ENCODE data around the gene KLHL13.

DNA sequence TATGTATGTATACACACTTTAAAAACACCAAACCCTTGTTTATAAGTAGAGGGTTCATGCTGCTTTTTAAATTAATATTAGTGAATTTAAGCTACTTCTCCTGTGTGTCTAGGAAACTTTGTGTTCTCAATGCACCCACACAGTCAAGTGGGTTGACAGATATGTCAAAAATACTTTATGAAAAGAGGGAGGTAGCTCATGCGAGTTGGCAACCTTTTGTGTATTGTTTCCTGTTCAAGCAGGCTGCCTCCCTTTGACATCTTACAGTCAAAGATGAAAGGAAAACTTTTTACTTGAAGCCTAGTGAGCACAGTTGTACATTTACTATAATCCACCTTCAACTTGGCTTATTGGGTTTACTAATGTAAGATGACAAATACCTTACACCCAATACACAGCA is 218.4 kb downstream of the KLHL13 start:
- no peak for TF ChIP-seq TAF1 (IDR thresholded peaks at IDR 0.05; ENCODE audit: low read depth)
- TF ChIP-seq, protein P1, sequence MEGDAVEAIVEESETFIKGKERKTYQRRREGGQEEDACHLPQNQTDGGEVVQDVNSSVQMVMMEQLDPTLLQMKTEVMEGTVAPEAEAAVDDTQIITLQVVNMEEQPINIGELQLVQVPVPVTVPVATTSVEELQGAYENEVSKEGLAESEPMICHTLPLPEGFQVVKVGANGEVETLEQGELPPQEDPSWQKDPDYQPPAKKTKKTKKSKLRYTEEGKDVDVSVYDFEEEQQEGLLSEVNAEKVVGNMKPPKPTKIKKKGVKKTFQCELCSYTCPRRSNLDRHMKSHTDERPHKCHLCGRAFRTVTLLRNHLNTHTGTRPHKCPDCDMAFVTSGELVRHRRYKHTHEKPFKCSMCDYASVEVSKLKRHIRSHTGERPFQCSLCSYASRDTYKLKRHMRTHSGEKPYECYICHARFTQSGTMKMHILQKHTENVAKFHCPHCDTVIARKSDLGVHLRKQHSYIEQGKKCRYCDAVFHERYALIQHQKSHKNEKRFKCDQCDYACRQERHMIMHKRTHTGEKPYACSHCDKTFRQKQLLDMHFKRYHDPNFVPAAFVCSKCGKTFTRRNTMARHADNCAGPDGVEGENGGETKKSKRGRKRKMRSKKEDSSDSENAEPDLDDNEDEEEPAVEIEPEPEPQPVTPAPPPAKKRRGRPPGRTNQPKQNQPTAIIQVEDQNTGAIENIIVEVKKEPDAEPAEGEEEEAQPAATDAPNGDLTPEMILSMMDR (IDR thresholded peaks at IDR 0.05; ENCODE audit: poor library complexity, severe bottlenecking) = no peak
